HG02759 (cell line): ENCODE data around the gene RUNX3.

ENCODE experiments used
- ATAC-seq: cut with Tn5 transposase; IDR thresholded peaks from one replicate; pipeline ENCODE4 v1.9.1; 2021; ENCODE audit warnings: mild to moderate bottlenecking, moderate library complexity; ENCODE audit not compliant: unreplicated experiment

The RUNX3 gene

GRCh38 chr1:24866211-24867083 lies 63.6 kb downstream of the RUNX3 start:
- no peak for ATAC-seq

GRCh38 chr1:24865587-24865986 lies 64.5 kb downstream of the RUNX3 start:
- ATAC-seq = no peak

DNA sequence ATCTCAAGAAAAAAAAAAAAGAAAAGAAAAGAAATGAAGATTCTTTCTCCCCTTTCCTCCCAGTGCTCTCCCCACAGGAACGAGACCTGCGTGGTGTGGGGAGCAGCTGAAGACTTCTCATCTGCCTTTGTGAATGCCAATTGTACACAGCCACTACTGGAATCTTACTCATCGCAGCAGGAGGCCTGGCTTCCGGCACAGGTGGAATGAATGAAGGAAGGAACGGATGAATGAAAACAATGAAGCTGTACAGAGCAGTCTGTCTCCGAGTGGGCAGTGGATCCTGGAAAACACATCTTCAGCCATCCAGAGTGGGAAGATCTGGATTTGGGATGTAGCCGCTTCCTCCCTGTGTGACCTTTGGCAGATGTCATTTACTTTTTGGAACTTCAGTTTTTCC lies 64.9 kb downstream of the RUNX3 start:
- ATAC-seq = no peak

GRCh38 chr1:24864370-24864777 lies 65.7 kb downstream of the RUNX3 start:
- ATAC-seq = no peak

GRCh38 chr1:24862775-24863483 lies 67.1 kb downstream of the RUNX3 start:
- no peak for ATAC-seq

- ATAC-seq = no peak
Observed at GRCh38 chr1:24861821-24862727, 68.0 kb downstream of the RUNX3 start.

DNA sequence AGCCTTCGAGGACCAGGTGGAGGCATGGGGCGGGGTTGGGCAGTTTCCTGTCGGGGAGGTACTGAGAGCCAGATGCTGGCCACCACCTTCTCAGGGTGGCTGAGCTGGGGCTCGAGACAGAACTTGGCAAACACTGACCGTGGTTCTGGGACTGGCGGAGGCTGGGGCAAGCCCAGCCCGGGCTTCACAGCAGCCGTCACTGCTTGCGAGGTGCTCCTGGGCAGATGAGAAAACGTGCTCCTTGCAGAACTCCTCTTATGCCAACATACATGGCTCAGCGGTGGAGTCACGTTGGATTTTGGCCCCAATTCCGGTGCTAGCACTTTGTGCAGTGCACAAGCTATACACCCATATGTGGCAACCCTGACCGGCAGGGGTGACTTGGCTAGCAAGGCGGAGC lies 69.2 kb downstream of the RUNX3 start:
- no peak for ATAC-seq

- ATAC-seq = no peak
Observed at GRCh38 chr1:24859063-24860010, 70.7 kb downstream of the RUNX3 start.

DNA sequence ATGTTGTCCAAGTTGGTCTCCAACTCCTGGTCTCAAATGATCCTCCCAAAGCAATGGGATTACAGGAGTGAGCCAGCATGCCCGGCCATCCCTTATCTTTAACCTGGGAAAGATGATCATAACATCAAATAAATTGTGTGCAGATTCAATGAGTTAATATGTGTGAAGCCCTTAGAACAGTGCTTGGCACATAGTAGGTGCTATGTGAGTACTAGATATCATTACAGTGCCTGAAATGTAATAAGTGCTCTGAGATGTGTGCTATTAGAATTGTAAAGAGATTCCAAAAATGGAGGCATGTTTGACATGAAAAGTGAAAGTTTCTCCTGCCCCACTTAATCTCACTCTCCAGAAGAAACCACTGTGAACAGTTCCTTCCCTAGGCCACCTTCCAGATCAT lies 71.8 kb downstream of the RUNX3 start:
- ATAC-seq = no peak

DNA sequence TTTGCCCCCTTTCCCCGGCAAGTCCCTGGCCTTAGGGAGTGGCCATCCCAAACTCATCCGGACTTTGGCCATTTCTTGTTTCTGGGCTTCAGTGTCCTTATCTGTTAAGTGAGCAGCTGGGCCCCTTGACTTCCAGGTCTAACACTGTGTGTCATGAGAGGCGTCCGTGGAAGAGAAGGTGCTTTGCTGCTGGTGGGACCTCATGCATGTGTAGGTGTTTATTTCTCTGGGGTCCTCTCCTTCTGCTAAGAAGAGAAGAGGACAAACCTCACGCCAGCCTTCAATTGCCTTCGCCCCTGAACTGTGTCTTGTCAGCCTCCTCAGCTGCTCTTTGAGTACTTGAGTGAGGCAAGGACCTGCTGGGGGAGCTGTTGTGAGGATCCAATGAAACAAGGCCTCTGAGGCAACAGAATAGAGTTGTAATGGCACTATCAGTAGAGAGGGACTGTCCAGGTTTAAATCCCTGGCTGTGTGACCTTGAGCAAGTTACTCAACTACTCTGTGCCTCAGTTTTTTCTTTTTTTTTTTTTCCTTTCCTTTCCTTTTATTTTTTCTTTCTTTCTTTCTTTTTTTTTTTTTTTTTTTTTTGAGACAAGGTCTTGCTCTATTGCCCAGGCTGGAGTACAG lies 72.5 kb downstream of the RUNX3 start:
- no peak for ATAC-seq

DNA sequence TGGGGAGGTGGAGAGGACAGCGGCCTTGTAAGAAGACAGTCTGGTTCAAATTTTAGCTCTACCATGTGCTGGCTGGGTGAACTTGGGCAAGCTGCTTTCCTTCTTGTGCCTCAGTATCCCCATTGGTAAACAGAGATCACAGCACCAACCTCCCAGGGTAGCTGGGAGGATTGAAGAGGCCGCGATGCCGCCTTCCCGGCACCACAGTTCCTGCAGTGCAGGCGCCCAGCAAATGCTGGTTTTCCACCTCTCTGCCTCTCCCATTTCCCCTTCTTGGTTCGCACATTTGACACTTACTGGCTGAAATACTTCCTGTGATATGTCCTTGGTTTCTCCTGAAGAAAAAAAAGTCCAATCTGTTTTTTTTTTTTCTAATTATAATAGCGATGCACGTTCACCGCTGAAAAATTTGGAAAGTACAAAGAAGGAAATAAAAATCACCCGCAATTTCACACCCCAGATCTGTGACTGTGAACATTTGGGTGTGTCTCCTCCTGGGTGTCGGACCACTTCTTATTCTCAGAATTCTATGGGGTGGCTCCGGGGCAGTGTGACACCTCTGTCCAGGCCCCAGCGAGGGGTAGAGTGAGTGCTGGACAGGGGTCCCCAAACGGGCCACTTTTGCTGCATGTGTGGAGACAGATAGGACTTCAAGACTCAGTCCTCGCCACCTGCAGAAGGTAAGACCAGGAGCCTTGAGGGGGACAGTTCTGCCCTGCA lies 73.1 kb downstream of the RUNX3 start:
- no peak for ATAC-seq

DNA sequence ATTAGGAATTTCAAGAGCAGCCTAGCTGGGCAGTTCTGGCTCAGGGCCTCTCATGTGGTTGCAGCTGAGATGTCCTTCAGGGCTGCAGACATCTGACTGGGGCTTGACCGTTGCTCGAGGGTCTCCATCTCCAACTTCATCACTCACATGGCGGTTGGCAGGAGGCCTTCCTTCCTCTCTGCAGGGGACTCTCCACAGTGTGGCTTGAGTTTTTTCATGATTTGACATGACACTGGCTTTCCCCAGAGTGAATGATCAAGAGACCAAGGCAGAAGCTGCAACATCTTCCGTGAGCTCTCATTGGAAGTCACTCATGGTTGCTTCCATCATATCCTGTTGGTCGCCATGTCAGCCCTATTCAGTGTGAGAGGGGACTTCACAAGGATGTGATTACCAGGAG lies 74.6 kb downstream of the RUNX3 start:
- no peak for ATAC-seq

DNA sequence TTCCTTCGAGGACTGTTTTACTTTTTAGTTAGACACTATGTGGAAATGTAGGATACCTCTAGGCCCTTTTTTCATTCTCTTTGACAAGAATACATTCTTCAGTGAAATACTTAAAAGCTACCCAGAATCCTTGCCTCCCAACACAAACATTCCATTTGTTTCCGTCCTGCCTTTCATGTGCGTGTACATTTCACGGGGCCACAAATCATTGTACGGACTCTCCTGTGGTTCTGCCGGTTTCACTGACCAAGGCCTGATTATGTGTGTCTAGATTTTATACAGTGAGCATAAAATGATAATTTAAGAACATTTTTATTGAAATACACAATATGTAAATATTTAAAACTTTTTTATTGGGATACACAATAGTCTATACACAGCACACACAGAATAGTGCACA lies 76.4 kb downstream of the RUNX3 start:
- no peak for ATAC-seq

GRCh38 chr1:24850328-24850920 lies 79.7 kb downstream of the RUNX3 start:
- ATAC-seq = no peak

DNA sequence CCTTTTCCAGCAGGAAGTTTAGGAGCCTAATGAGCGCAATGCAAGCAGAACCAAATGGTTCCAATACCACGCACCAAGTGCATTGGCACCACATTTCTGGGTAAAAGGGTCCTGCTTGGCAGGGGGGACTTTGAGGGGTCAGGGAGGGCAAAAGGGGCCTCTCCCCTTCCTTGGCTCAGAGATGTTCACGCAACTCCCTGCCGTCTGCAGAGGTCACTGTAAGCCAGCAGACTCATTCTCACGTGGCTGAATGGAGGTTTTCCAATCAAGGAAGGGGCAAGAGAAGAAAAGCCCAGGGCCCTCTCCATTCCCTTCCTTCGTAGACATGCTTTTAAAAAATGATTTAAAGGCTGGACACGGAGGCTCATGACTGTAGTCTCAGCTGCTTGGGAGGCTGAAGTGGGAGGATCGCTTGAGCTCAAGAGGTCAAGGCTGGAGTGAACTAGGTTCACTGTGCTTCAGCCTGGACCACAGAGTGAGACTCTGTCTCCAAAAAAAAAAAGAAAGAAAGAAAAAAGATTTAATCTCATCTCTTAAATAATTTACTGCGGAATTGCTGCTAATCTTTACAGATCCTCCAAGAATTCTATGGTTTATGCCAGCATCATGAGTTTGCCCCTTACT lies 80.3 kb downstream of the RUNX3 start:
- ATAC-seq = no peak
